HG02981 (cell line): ENCODE measurements around the gene DGKD.
"Not testable (repeated sequence)": the region's sequence is repeated elsewhere in the genome, so short reads cannot be mapped to it uniquely, and the experiment has no call there.

ENCODE experiments used
- ATAC-seq: cut with Tn5 transposase; IDR thresholded peaks from one replicate; pipeline ENCODE4 v1.9.1; 2021; ENCODE audit warnings: mild to moderate bottlenecking, moderate library complexity; ENCODE audit not compliant: unreplicated experiment

The DGKD gene

GRCh38 chr2:233353769-233354499, at the start of gene DGKD:
DGKD (plus strand) TSS chr2:233354494; CDS start chr2:233354519, 25 bp downstream.
- peak; percentile 47 for ATAC-seq

- ATAC-seq, result no peak
Observed at GRCh38 chr2:233307565-233307964, 46.7 kb upstream of the DGKD start, which contains the start of gene SAG. SAG (plus strand) TSS chr2:233307816; CDS start chr2:233309190, 1,374 bp downstream.

- ATAC-seq, result no peak
Observed at GRCh38 chr2:233311241-233311926, 42.9 kb upstream of the DGKD start.

GRCh38 chr2:233312874-233313273, 41.4 kb upstream of the DGKD start:
- no peak for ATAC-seq

- no peak for ATAC-seq
Observed at GRCh38 chr2:233314180-233314925, 39.9 kb upstream of the DGKD start.

GRCh38 chr2:233317196-233317943, 36.9 kb upstream of the DGKD start:
- no peak for ATAC-seq

GRCh38 chr2:233319256-233319655, 35.0 kb upstream of the DGKD start:
- no peak for ATAC-seq

GRCh38 chr2:233320470-233320869, 33.8 kb upstream of the DGKD start:
- no peak for ATAC-seq

- no peak for ATAC-seq
Observed at GRCh38 chr2:233321166-233321565, 33.1 kb upstream of the DGKD start.

- no peak for ATAC-seq
Observed at GRCh38 chr2:233323851-233324250, 30.4 kb upstream of the DGKD start.

GRCh38 chr2:233325256-233325655, 29.0 kb upstream of the DGKD start:
- ATAC-seq, result no peak

GRCh38 chr2:233325814-233326213, 28.5 kb upstream of the DGKD start:
- no peak for ATAC-seq

GRCh38 chr2:233326500-233326899, 27.8 kb upstream of the DGKD start:
- ATAC-seq, result no peak

- no peak for ATAC-seq
Observed at GRCh38 chr2:233328922-233329321, 25.4 kb upstream of the DGKD start.

- no peak for ATAC-seq
Observed at GRCh38 chr2:233329489-233330135, 24.7 kb upstream of the DGKD start.

- peak; percentile 83 for ATAC-seq
Observed at GRCh38 chr2:233331536-233331935, 22.8 kb upstream of the DGKD start.

- ATAC-seq, result no peak
Observed at GRCh38 chr2:233332125-233332524, 22.2 kb upstream of the DGKD start.

- no peak for ATAC-seq
Observed at GRCh38 chr2:233334915-233335314, 19.4 kb upstream of the DGKD start.

GRCh38 chr2:233336091-233336490, 18.2 kb upstream of the DGKD start:
- ATAC-seq, result not testable (repeated sequence)

GRCh38 chr2:233336541-233336940, 17.8 kb upstream of the DGKD start:
- ATAC-seq, result no peak
